Activated CD8-positive, alpha-beta memory T cell treated with anti-CD3 and anti-CD28 coated beads, Interleukin-2, amount 50 U/mL, for 1 hour (primary cell): Measurements from ENCODE around the gene PADI3.
"Not testable (repeated sequence)": the region's sequence is repeated elsewhere in the genome, so short reads cannot be mapped to it uniquely, and the experiment has no call there.

Experiments used
- DNase-seq: peaks from one replicate; pipeline ENCODE4 v3.0.0-alpha.2; 2020; ENCODE audit errors: extremely low read depth

The PADI3 gene

DNA sequence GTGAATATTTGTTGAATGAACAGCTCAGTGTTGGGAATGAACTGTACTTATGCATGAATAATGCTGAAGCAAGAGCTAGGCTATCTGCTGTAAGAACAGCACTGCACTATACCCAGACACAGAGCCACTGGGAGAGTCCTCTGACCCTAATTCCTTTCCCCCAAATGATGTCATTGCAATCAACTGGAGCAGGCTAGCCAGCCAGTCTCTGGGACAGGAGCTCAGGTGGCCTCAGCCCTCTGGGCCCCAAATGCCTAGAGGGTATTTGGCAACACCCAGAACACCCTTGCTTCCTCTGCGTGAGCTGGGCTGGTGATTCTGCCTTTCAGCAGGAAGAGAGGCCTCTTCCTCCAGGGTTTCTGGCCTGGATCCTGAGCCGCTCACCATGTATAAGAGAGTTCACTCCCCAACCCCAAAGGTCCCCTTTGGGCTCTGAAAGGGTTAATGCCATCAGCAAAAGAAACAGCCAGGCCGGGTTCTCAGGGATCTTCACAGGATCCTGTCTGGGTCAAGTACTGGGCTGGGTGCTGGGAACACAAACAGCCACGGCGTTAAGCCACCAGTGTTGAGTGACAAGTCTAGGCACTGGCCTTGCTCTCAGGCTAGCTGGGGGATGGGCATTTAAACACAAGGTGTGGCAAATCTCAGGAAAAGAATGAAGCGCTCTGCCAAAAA lies 55.4 kb downstream of the PADI3 start:
- DNase-seq = no peak

DNA sequence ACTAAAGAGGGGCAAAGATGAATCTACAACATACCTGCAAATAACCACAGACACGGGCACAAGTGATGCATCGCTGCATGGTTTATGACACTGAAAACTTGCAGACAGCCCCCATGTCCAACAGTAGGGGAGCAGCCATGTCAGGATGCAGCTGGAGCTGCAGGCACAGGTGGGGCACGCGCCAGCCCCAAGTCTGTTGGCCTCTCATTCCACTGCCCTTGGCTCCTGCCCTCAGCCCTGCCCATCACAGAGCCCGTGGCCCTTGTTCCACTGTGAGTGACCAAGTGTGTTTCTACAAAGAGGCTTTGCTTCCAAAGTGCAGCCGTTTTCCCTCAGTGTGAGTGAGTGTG lies 55.9 kb downstream of the PADI3 start:
- DNase-seq = no peak

DNA sequence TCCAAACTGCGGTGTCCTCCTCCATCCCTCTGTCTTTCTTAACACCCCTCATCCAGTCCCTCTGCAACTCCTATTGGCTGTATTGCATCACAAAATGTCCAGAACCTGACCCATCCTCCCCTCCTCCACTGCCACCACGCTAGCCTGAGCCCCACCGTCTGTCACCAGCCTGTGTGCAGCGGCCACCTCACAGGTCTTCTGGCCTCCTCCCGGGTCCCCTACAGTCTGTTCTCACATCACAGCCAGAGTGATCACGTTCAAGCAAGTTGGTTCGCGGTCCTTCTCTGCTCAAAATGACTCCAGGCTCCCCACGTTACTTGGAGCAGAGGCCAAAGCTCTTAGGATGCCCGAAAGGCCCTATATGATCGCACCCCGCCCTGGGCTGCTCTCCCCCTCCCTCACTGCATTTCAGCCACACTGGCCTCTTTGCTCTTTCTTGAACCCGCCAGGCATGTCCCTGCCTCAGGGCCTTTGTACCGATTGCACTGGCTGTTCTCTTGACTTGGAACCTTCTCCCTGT lies 56.7 kb downstream of the PADI3 start:
- no peak for DNase-seq

DNA sequence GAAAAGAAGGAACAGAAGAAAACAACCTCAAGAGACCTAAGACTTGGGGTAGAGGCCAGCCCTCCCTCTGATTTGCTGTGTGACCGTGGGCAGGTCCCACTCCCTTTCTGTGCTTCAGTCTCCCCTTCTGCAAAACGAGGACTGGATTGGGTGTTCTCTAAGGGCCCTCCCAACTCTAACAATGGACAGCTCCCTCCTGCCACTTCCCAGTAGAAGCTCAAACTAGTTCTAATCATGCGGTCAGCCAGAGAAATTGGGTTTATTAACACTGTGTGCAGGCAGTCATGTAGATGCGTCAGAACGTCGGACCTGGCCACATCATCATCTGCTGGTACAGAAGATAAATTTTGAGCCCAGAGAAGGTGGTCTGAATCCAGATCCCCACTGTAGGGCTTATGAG lies 57.5 kb downstream of the PADI3 start:
- DNase-seq = no peak

DNA sequence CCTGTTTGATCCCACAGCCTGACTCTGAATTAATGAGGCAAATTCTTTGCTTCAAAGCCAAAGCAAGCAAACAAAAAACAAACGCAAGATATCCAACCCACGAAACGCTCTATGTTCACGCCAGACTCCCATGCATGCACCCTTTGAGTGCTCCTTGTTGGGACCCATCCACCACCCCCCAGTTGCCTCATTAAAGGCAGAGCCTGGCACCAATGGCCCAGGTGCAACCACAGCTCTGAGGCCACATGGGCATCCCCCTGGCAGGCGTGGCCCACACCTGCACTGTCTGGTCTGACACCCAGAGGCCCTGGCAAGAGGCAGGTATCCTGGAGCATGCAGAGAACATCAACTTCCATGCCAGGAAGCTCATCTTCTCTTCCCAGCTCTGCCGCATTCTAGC lies 58.0 kb downstream of the PADI3 start:
- no peak for DNase-seq

DNA sequence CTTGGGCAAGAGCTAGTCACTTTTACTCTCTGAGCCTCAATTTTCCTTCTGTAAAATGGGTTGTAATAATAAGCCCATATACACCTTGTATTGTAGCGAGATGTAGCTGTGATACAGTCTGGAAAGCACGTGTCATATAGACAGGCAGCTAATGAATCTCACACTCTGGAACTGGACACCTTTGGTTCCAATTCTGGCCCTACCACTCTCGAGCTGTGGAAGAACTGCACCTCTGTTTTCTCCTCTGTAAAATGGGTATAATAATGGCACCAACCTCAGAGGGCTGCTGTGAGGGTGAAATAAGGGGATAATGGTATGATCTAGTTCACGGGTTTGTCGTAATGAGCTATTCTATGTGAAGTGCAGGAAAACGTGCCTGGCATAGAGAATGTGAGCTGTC lies 58.4 kb downstream of the PADI3 start:
- DNase-seq = no peak

DNA sequence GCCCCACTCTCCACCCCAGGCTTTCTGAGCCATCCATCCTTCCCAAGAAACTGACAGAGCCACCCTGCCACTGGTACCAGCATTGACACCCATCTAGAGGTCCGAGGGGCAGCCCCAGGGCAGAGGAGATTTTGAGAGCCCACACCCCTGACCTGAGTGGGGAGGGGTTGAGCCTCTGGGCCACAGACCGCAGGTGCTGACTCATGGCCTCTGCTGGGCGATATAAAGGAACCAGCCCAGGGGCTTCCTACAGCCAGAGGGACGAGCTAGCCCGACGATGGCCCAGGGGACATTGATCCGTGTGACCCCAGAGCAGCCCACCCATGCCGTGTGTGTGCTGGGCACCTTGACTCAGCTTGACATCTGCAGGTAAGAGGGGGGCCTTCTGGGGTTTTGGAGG lies 59.0 kb downstream of the PADI3 start, which contains the start of gene PADI4:
Gene PADI4 (plus strand): TSS at position 252 of the 400 bp plus-strand sequence. CDS start 26 bp downstream, at position 278.
- no peak for DNase-seq

DNA sequence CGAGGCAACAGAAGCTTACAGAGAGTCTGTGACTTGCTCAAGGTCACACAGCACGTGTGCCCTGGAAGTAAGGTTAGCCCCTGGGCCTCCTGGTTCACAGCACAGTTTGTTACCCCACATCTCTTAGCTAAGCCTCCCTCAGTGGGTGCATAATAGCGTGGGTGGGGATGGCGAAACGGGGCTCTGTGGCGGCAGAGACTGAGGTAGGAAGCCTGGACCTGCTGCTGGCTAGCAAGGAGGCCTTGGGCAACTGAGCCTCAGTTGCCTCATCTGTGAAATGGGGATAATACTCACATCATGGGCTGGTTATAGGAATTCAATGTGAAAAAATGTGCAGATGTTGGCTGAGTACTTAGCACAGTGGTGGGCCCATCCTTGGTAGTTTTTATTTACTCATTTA lies 59.7 kb downstream of the PADI3 start:
- DNase-seq = no peak

DNA sequence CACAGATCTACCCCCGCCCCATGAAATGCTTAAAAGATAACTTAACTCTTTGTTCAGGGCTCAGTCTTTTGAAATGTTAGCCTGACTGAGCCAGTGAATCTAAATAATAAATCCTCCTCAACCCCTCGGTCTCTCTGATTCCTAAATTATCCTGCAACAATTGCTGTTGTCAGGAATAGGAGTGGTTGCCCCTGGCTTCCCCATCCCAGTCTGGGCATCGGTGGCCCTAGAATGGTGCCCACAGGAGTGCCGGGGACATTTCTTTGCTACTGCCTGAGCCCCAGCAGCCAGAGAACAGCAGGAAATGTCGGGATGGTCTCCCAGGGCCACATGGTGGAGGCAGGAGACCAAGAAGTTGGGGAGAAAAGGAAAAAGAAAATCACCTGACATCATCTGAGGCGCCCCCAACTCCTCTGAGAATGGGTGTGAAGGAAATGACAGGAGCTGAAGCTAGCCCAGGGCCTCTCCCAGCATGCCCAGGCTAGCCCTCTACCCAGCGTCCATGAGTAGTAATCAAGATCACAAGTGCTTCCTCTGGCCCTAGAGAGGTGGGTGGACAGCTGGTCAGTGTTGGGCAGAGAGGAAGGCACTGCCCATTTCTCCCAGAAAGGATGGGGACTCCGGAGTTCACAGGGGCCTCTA lies 60.6 kb downstream of the PADI3 start:
- DNase-seq = no peak

DNA sequence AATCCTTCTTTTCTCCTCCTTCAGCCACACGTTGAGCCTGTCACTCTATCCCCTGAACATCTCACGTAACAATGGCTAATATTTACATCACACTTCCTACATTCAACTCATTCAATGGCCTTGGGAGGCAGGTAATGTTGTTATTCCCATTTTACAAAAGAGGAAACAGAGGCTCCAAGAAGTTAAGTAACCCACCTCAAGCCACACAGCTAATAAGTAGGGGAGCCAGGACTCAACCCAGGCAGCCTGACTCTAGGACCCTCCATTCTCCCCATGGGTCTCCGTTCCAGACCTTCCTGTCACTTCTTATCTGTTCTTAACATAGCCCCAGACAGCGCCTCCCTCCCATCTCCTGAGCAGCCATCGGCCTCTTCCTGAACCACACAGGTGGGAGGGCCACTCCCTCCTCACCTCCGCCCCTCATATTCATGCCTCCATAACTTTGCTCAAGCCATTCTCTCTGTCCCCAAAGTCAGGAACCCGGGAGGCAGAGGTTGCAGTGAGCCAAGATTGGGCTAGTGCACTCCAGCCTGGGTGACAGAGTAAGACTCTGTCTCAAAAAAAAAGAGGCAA lies 61.3 kb downstream of the PADI3 start:
- DNase-seq = no peak

DNA sequence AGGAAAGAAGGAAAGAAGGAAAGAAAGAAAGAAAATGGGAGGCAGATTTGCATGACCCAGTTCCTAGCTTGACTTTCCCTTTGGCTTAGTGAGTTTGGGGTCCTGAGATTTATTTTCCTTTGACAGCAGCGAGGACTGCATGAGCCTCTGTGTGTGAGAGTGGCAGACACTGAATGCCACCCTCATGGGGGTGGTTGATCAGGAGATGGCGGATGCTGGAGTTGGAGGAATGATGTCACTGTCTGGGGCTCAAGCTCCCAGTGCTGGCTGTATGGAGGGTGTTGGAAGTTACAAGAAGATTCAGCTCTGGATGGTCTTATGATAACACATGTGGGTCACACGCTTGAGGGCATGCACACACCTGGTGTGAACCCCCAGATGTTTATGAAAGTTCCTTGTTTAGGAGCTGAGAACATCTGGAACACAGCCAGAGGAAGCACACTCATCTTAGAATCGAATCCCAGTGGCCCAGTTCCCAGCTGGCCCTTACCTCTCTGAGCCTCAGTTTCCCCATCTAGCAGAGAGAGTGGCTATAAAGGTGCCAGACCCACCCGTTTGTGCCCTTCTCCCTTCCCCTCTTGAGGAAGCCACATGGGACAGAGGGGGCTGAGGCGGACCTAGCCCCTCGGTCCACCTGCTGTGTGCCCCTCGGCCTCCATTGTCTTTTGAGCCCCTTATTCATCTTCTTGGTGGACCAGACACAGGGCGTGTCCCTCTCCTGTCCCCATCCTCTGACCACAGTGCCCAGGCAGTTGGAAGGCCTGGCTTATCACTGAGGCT lies 64.8 kb downstream of the PADI3 start:
- no peak for DNase-seq

DNA sequence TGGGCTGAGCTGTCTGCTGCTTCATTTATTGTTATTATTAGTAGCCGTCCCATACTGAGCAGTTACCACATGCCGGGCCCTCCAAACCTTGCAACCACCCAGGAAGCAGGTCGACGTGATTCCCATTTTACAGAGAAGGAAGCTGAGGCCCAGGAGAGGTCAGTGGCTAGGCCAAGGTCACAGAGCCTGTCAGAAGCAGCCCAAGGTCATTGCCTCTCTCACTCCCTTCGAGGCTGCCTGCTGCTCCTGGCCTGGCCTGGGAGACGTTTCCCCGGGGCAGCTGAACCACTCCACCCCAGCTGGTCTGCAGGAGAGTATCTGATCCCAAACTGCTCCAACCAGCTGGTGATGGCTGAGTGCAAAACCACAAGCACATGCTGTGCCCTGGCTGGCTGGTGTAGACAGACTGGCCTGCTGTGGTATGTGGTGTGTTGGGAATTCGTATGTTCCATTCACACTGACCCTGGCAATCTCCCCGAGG lies 65.6 kb downstream of the PADI3 start:
- no peak for DNase-seq

DNA sequence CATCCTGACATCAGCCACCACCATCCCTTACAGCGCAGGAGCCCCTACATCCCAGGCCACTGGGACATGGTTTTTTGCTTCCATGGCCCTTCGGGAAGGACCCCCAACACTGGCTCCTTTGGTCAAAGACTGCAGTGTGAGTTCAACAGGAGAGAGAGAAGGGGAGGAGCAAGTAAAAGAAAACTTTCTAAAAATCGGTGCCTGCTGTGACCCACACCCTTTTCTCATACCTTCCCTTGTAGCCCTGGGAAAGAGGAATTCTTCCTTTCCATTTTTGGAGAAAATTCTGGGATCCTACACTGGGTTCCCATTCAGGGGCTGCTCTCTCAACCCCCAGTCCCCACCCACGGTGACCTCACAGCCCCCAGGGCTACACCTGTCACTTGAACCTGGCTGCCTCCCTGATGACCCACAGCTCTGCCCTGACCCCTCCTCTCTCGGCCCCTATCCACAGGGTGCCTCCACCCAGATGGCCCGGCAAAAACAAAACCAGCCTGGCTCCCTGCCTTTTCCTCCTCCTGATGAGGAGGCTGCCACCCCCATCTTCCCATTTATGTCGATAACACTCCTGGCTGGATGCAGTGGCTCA lies 66.7 kb downstream of the PADI3 start:
- DNase-seq = no peak

DNA sequence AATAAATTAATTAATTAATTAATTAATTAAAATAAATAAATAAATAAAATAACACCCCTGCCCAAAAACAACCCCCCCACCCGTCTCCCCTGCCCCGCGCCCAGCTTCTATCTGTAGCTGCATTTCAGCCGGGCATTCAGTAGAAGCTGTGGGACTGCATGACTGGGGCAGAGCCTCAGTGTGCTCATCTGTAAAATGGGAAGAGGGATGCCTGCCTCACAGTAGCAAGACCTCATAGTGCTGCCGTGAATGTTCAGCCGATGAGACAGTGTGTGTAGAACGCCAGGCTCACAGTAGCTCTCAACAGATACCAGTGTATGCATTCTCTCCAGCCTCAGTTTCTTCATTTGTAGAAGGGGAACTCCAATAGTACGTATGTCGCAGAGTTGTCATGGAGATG lies 67.8 kb downstream of the PADI3 start:
- no peak for DNase-seq

DNA sequence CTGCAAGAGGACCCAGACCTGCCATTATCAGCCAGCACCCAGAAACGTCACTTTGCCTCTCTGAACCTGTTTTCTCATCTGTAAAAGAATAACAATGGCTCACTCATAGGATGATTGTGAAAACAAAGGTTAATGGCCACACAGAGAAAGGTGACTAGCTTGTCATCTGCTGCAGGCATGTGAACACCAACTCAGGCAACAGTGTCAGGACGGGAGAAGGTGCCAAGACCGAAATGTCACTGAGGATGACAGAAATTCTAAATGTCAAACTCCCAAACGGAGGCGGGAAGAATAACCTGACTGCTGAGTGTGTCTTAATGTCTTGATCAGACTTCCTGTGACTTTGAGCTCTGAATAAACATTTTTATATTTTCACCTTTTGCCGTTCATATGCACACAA lies 69.4 kb downstream of the PADI3 start:
- DNase-seq = no peak

DNA sequence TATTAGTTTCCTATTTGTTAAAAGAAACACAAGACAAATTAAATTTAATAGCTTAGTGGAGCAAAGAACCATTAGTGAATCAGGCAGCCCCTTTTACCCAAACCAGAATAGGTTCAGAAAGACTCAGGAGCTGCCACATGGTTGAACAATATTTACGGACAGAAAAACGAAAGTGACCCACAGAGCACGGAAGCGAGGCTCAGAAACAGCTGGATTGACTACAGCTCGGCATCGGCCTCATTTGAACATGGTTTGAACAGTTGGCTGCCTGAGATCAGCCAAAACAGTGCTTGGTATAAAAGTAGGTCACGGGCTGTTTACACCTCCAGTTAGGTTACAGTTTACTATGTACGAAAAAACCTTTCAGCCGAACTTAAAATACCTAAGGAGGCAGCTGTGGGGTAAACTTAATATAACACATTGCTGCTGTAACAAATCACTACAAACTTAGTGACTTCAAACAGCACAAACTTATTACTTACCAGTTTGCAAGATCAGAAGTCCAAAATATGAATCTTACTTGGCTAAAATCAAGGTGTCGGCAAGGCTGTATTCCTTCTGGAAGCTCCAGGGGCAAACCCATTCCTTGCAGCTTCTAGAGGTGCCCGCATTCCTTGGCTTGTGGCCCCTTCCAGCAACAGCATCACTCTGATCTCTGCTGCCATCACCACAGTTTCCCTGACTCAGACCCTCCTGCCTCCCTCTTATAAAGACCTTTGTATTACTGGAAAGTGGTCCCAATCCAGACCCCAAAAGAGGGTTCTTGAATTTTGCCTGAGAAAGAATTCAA lies 70.9 kb downstream of the PADI3 start:
- DNase-seq = no peak

DNA sequence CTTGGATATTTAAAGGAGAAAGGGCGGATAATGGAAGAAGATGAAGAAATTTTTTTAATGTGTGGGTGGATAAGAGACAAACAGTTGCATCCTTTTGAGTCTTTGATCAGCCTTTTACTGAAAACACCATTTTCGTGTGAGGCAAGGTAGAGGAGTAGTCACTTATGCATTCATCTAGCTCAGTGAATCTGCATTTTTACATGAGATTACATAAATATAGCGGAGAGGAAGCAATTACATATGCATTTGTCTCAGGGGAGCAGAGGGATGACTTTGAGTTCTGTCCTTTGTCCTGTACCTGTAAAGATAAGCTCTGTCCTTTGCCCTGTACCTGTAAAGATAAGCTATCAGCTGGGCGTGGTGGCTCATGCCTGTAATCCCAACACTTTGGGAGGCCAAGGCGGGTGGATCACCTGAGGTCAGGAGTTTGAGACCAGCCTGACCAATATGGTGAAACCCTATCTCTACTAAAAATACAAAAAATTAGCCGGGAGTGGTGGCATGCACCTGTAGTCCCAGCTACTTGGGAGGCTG lies 73.0 kb downstream of the PADI3 start:
- not testable (repeated sequence) for DNase-seq

DNA sequence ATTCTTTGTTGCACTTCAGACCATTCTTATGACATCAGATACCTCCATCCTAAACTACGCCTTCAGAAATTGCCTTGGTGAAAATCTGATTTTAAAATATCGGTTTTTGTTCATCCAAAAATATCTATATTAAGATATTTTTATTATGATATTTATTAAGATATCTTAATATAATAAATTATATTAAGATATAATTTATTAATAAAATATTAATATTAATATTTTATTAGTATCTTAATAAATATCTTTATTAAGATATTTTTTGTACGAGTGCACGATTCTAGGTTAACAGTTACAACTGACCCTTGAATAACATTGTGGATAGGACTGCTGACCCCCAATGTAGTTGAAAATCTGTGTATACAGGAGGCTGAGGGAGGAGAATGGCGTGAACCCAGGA lies 80.0 kb downstream of the PADI3 start:
- DNase-seq = no peak

DNA sequence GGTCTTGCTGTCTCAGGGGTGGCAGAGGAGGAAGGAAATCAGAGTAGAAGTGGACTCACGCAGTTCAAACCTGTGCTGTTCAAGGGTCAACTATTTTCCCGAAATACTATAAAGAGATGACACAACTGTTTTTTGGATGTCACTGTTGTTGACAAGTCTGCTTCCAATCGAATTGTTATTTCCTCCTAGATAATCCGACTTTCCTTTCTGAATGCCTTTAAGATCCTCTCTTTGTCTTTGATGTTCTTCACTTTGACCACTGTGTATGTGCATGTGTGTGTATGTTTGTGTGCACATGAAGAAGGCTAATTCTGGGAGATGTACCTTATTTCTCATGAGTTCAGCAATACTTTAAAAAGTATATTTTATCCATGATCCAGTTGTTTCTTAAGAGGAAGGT lies 80.7 kb downstream of the PADI3 start:
- no peak for DNase-seq

DNA sequence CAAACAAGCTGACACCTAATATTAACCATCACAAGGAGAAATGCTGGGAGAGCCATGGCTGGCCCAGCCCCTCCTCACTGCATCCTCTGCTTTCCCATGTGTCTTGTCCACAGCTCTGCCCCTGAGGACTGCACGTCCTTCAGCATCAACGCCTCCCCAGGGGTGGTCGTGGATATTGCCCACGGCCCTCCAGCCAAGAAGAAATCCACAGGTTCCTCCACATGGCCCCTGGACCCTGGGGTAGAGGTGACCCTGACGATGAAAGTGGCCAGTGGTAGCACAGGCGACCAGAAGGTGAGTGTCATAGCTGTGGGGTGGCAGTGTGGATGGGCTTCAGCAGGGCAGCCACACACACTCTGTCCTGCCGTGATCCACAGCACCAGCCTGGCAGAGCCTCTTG lies 82.0 kb downstream of the PADI3 start:
- no peak for DNase-seq

DNA sequence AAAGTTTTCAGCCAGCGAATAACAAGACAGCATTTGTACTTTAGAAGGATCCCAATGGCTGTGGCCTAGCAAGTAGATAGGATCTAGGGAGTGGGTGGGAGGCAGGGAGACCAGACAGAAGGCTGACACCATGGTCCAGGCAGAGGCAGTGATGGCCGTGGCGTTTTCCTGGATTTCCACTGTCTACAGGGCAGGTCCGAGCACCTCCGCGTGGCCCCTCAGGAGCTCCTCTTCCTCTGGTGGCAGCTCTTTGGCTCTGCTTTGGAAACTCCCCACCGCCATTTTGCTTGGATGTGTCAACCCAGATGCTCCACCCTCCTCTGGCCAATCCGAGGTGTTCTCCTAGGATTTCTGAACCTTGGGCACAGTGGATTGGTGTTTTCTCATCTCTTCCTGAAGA lies 84.2 kb downstream of the PADI3 start:
- DNase-seq = no peak
